ENCODE measurements around the gene KATNAL2.

Gene KATNAL2

GRCh38 chr18:47035156-47035671, 117.8 kb downstream of the KATNAL2 start, which contains the start of gene ELOA2:
Gene ELOA2 (minus strand): TSS chr18:47035621. CDS start chr18:47035264, 357 bp downstream.
- no peak for DNase-seq

- peak; percentile 41 for DNase-seq
Measured at GRCh38 chr18:47036298-47036874, 119.0 kb downstream of the KATNAL2 start.

GRCh38 chr18:47036927-47037578, 119.7 kb downstream of the KATNAL2 start:
- no peak for DNase-seq

GRCh38 chr18:47040982-47041381, 123.6 kb downstream of the KATNAL2 start:
- no peak for DNase-seq

- DNase-seq: peak; percentile 34
Measured at GRCh38 chr18:47050468-47050867, 133.1 kb downstream of the KATNAL2 start.

- no peak for DNase-seq
Measured at GRCh38 chr18:47054369-47054768, 137.0 kb downstream of the KATNAL2 start.

GRCh38 chr18:47062471-47062870, 145.1 kb downstream of the KATNAL2 start:
- DNase-seq: no peak

GRCh38 chr18:47063096-47063495, 145.7 kb downstream of the KATNAL2 start:
- DNase-seq: no peak

GRCh38 chr18:47067648-47068047, 150.2 kb downstream of the KATNAL2 start:
- no peak for DNase-seq

- DNase-seq: peak; percentile 41
Measured at GRCh38 chr18:47075098-47075883, 157.9 kb downstream of the KATNAL2 start.

- DNase-seq: no peak
Measured at GRCh38 chr18:47077111-47077510, 159.7 kb downstream of the KATNAL2 start.

- no peak for DNase-seq
Measured at GRCh38 chr18:47080872-47081271, 163.5 kb downstream of the KATNAL2 start.

- peak; percentile 1 for DNase-seq
Measured at GRCh38 chr18:47081578-47081977, 164.2 kb downstream of the KATNAL2 start.

- DNase-seq: no peak
Measured at GRCh38 chr18:47087676-47088075, 170.3 kb downstream of the KATNAL2 start.

- DNase-seq: no peak
Measured at GRCh38 chr18:47095810-47096209, 178.4 kb downstream of the KATNAL2 start.

- peak; percentile 21 for DNase-seq
Measured at GRCh38 chr18:47100212-47100831, 182.9 kb downstream of the KATNAL2 start.

- no peak for DNase-seq
Measured at GRCh38 chr18:47108373-47108772, 191.0 kb downstream of the KATNAL2 start.

GRCh38 chr18:47108998-47109405, 191.6 kb downstream of the KATNAL2 start:
- no peak for DNase-seq

- no peak for DNase-seq
Measured at GRCh38 chr18:47109720-47110119, 192.3 kb downstream of the KATNAL2 start.

GRCh38 chr18:47110492-47111274, 193.3 kb downstream of the KATNAL2 start:
- no peak for DNase-seq

- no peak for DNase-seq
Measured at GRCh38 chr18:47113796-47114540, 196.6 kb downstream of the KATNAL2 start.

GRCh38 chr18:47115205-47115604, 197.8 kb downstream of the KATNAL2 start:
- no peak for DNase-seq
